Suprapubic skin (tissue), 3 donors: ENCODE data around the gene S100A16.

Source experiments
- EP300 ChIP-seq: sonication (generic); formaldehyde crosslinking; IDR thresholded peaks from one replicate; pipeline ENCODE4 v1.6.1; 2017; ENCODE audit warnings: antibody characterized with exemption
- POLR2A ChIP-seq, 2 donors: fragments of 450-650 bp; IDR thresholded peaks; one replicate each; pipeline ENCODE4 v1.6.1; 2017; ENCODE audit warnings: antibody characterized with exemption in 2 of 2, mild to moderate bottlenecking in 2 of 2, moderate library complexity in 2 of 2
- TF ChIP-seq, protein P1 (sequence below), 2 donors: fragments of 200-600 bp in 1 of 2; fragments of 450-650 bp in 1 of 2; sonication (generic) in 1 of 2; IDR thresholded peaks; one replicate each; pipeline ENCODE4 v1.5.1; 2016 to 2019; ENCODE audit warnings: antibody characterized with exemption in 2 of 2, mild to moderate bottlenecking in 1 of 2, moderate library complexity in 1 of 2

DNA sequence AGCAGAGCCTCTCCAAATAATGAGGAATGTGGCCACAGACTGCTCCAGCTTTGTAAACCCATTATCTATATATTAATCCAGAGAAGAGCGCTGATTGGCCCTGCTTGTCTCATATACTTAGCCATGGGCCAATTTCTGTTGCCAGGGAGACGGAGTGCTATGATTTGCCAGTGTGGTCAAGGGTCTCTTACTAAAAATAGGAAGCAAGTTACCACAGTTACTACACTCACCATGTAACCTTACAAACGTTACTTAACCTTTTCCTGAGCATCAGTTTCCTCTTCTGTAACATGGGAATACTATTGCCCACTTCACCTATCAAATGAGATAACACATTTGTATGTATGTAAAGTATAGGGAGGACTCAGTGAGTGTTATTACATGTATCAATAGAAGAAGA is 39.6 kb downstream of the S100A16 start:
- TF ChIP-seq POLR2A (IDR thresholded peaks at IDR 0.05), result no peak
- TF ChIP-seq, protein P1, sequence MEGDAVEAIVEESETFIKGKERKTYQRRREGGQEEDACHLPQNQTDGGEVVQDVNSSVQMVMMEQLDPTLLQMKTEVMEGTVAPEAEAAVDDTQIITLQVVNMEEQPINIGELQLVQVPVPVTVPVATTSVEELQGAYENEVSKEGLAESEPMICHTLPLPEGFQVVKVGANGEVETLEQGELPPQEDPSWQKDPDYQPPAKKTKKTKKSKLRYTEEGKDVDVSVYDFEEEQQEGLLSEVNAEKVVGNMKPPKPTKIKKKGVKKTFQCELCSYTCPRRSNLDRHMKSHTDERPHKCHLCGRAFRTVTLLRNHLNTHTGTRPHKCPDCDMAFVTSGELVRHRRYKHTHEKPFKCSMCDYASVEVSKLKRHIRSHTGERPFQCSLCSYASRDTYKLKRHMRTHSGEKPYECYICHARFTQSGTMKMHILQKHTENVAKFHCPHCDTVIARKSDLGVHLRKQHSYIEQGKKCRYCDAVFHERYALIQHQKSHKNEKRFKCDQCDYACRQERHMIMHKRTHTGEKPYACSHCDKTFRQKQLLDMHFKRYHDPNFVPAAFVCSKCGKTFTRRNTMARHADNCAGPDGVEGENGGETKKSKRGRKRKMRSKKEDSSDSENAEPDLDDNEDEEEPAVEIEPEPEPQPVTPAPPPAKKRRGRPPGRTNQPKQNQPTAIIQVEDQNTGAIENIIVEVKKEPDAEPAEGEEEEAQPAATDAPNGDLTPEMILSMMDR (IDR thresholded peaks at IDR 0.05), result no peak
- TF ChIP-seq EP300, result no peak
